ENCODE measurements around the gene ATP13A3.

ATP13A3 gene

GRCh38 chr3:194431554-194431953, 55.2 kb downstream of the ATP13A3 start:
- DNase-seq, result no peak

- DNase-seq, result no peak
Observed at GRCh38 chr3:194425399-194425798, 61.4 kb downstream of the ATP13A3 start.

GRCh38 chr3:194424953-194425352, 61.8 kb downstream of the ATP13A3 start:
- no peak for DNase-seq

GRCh38 chr3:194424373-194424772, 62.4 kb downstream of the ATP13A3 start:
- DNase-seq, result no peak

GRCh38 chr3:194423317-194423716, 63.5 kb downstream of the ATP13A3 start:
- DNase-seq, result no peak

GRCh38 chr3:194422188-194422587, 64.6 kb downstream of the ATP13A3 start:
- no peak for DNase-seq

- DNase-seq, result no peak
Observed at GRCh38 chr3:194418671-194419070, 68.1 kb downstream of the ATP13A3 start.

- no peak for DNase-seq
Observed at GRCh38 chr3:194407423-194407822, 79.4 kb downstream of the ATP13A3 start.

GRCh38 chr3:194405766-194406165, 81.0 kb downstream of the ATP13A3 start:
- no peak for DNase-seq

GRCh38 chr3:194404365-194405140, 82.2 kb downstream of the ATP13A3 start:
- DNase-seq, result no peak

GRCh38 chr3:194401868-194402329, 84.9 kb downstream of the ATP13A3 start:
- no peak for DNase-seq

- DNase-seq, result no peak
Observed at GRCh38 chr3:194401346-194401745, 85.5 kb downstream of the ATP13A3 start.

- no peak for DNase-seq
Observed at GRCh38 chr3:194399874-194400411, 86.9 kb downstream of the ATP13A3 start.

GRCh38 chr3:194399166-194399565, 87.6 kb downstream of the ATP13A3 start, which contains the start of gene GP5:
Gene GP5 (minus strand): TSS chr3:194399266. CDS start chr3:194398282, 984 bp downstream.
- DNase-seq, result no peak

- peak; percentile 69 for DNase-seq
Observed at GRCh38 chr3:194397757-194398312, 89.0 kb downstream of the ATP13A3 start.

- DNase-seq, result peak; percentile 65
Observed at GRCh38 chr3:194396859-194397756, 89.7 kb downstream of the ATP13A3 start.

GRCh38 chr3:194396539-194396858, 90.3 kb downstream of the ATP13A3 start:
- no peak for DNase-seq

- DNase-seq, result peak; percentile 69
Observed at GRCh38 chr3:194395778-194396538, 90.8 kb downstream of the ATP13A3 start.

GRCh38 chr3:194395212-194395611, 91.6 kb downstream of the ATP13A3 start:
- no peak for DNase-seq

- DNase-seq, result no peak
Observed at GRCh38 chr3:194392576-194392975, 94.2 kb downstream of the ATP13A3 start.

GRCh38 chr3:194390835-194391234, 96.0 kb downstream of the ATP13A3 start:
- no peak for DNase-seq

GRCh38 chr3:194389269-194389668, 97.5 kb downstream of the ATP13A3 start:
- no peak for DNase-seq

Data from activated CD8-positive, alpha-beta memory T cell treated with anti-CD3 and anti-CD28 coated beads, Interleukin-2, amount 50 U/mL, for 48 hours (primary cell).